Dedifferentiated amniotic fluid mesenchymal stem cell (primary cell): ENCODE measurements around the gene SNPH.

ENCODE experiments used
- DNase-seq: peaks from one replicate; pipeline ENCODE4 v3.0.0-alpha.2; 2016; ENCODE audit errors: extremely low spot score

Gene SNPH

DNA sequence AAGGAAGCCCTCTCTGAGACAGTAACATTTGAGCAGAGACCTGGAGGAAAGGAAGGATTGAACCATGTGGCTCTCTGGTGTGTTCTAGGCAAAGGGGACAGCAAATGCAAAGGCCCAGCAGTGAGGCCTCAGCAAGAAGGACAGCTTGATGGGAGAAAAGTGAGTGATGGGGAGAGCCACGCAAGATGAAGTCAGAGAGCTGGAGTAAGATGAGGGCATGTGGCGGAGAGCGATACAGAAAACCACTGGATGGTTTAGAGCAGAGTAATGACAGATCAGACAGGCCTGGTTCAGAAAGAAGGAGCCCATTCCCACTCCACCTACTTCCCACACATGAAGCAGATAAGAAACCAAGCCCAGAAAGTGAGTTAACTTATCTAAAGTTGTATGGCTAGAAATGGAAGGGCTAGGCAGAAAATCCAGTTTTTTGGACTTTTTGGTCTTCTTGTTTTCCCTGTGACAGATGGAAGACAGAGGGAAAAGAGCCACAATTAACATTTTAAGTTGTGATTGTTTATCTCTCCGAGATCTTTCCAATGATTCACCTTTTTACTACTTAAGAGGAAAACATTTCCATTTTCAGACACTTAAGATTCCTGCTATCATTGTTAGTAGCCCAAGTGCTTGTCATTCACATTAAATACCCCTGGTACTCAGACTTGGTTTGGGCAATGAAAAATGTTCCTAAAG is 723 bp upstream of the SNPH start:
- no peak for DNase-seq

DNA sequence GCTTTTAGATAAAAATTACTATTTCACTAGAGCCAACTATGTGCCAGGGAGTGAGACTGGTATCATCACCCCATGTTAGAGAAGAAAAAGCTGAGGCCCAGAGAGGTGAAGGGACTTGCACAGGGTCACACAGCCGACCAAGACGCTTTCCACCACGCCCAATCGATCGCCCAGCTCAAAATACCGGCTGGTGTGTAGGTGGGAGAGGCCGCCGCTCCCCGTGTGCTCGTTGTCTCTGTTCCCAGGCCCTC is 253 bp upstream of the SNPH start:
- DNase-seq = no peak

DNA sequence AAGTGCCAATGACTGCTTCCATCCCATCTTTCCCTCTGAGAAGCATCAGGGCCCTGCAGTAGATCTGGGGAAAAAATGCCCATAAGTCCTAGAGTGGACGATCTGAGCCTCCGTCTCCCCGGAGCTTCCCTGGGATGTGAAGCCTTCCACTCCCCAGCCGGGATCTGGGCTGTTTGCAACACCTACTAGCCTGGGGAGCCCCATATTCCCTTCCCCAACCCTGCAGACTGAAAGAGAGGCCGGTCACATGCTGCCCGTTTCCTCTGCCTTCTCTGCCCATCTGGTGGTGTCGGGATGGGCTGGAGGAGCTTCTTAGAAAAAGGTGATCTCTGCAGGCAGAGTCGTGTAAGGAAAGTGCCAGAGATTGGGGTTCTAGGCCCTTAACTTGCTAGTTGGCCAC is 1.1 kb downstream of the SNPH start:
- no peak for DNase-seq

GRCh38 chr20:1267809-1268374 is 1.8 kb downstream of the SNPH start:
- DNase-seq = no peak

- DNase-seq = no peak
These were observed 3.1 kb downstream of the SNPH start for GRCh38 chr20:1269235-1269634.

DNA sequence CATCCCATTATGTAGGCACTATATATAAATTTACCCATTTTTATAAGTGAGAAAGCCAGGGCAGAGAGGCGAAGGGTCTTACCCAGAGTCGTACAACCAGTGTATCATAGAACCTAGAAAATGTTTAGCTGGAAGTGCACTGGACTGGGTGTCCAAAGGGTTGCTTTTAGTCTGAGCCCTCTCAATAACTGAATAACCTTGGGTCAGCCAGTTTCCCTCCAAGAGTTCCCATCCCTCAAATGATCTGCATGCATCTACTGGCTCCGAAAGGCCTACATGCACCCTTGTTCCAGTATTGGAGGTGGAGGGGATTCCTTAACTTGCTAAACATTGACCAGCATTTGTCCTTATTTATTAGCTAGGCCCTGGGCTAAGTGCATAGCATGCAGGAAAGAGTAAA is 3.8 kb downstream of the SNPH start:
- DNase-seq = no peak

DNA sequence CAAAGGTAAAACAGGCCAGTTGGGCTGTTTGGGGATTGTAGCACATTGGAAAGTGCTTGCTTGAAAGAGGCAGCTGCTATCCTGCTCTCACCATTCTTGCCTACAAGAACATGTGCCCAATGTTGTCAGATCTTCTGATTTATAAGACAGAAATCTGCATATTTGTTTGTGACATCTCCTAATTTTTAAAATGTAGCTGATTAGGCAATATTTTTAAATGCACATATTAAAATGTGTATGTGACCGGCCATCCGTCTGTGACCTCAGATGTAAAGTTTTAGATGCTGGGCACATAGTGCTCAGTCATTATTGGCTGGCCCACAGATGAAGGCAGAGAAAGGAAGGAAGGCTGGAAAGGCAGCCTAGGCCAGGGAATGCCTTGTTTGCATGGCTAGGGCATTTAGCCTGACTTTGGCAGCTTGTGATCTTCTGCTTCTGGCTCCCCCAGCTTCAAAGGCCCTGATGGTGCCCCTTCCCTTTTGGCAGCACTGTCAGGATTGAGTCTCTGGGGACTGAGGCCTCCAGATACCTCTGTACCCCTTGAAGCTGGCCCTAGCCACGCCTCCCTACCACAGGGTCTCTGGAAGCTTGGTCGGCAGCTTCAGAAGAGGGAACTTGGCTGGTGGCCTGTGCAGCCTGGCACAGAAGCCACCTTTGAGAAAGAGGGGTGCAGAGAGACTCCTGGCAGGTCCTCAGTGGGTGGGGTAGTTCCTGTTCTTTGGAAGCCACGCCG is 6.4 kb downstream of the SNPH start:
- no peak for DNase-seq

DNA sequence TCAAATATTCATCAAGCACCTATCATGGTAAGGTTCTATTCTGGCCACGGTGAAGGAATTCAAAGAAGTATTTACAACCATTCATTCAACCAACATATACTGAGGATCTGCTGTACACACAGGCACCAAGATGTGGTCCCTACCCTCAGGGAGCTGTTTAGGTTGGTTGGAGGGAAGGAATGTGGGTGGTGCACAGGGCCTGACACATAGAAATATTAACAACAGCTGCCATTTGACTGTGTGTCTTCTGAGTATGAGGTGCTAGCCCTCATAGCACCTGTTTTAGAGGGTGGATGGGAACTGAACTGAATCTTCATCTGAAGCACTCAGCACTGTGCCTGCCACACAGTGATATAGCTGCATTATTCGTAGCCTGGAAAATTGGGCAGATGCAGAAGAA is 7.3 kb downstream of the SNPH start:
- no peak for DNase-seq

GRCh38 chr20:1274485-1275311 is 8.6 kb downstream of the SNPH start:
- DNase-seq = no peak

GRCh38 chr20:1275919-1276318 is 9.8 kb downstream of the SNPH start:
- no peak for DNase-seq

- DNase-seq = no peak
These were observed 11.6 kb downstream of the SNPH start for GRCh38 chr20:1277529-1278322.

DNA sequence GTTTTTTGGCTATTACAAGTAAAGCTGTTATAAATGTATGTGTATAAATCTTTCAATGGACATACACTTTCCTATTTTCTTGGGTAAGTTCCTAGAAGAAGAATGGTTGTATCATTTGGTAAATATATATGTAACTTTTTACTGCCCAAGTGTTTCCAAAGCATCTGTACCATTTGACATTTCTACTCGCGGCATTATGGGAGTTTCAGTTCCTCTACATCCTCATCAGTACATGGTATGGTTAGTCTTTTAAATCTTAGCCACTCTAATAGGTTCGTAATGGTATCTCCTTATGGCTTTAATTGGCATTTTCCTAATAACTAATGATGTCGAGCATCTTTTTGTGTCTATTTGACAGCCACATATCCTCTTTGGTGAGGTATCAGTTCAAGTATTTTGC is 12.9 kb downstream of the SNPH start:
- DNase-seq = no peak

GRCh38 chr20:1280195-1281102 is 14.4 kb downstream of the SNPH start:
- DNase-seq = no peak

DNA sequence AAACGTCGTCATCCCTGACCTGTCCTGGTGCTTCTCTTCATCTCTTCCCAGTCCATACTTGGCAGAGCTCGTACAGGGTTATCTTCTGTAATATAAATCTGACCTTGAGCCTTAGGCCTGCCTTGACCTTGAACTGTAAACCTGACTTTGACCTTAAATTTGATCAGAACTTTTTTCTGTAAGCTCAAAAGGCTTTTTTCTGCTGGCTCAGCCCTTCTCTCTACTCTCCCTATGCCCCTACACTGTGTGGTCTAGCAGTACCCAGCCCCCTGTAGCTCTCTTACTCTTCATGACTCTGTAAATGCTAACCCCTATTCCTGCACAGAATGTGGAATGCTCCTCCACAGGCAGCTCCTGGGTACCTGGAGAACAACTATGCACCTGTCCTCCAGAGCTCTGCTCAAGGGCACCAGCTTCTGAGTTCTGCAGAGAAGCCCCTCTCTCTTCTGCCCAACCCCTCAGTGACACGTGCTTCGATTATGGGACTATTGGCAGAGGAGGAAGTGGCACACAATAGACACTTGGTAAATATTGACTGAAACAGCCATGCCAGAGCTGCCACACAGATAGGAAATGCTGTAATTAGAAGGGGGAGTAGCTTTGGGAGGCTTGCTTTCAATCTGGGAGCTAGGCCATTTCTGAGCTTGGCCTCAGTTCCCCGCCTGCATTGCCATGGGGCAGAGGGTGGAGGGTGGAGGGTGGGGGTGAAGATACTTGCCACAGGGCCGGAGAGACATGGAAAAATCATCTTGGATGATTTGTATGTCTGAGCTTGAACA is 15.4 kb downstream of the SNPH start:
- DNase-seq = no peak

DNA sequence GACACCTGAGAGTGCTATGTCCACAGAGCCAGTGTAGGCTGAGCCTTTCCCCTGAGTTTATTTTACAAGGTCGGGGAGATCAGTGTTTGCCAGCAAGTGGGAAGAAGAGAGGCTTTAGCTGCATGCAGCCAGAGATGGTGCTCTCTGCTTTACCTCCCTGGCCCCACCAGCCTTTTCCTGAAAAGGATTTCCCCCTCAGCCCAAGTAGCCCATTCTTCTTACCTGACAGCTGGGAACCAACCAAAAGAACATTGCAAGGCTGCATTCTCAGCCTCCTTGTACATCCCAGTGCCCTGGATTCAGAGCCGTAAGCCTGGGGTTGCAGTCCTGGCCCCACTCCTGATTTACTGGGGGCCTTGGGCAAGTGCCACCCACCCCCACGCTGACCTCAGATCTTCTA is 16.9 kb downstream of the SNPH start:
- DNase-seq = no peak

DNA sequence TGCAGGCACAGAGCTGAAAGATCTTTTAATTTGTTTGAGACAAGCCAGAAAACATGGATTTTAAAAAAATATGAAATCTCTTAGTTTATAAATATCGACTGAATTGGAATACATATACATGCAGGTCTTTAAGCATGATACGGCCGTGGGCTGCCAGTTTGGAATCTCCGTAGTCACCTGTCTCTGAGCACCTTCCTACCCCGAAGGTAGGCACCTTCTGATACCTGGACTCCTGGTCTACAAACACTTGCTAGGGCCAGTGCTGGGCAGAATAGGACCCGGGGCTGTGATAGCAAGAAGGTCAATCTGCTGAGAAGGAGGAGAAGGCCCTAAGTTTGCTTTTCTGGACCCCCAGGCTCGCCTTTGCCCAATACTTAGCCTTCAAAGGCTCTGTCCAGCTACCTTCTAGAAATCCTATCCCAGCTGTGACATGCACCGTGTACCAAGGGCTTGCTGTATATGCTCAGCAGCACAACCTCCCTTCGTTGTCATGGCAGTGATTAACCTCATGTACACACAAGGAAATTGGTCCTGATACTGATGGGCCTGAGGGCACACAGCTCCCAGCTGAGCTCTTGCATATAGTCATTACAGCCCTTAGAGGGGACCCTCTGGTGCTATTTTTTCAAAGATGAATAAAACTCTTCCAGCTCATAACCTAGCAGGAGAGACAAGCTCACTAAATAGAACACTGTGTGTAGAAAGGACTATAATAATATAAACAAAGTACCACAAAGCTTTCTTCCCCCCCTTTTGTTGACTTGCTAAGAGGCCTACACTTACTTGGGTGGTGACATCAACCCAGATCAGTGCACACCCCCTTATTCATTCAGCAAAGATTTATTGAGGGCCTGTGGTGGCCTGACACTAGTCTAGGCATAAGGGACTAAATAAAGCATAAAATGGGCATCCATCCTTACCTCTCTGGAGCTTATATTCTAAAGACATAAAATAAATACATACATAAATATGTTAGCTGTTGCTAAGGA is 17.7 kb downstream of the SNPH start:
- no peak for DNase-seq

- DNase-seq = no peak
These were observed 20.4 kb downstream of the SNPH start for GRCh38 chr20:1286267-1287024.

- DNase-seq = no peak
These were observed 21.2 kb downstream of the SNPH start for GRCh38 chr20:1287306-1287705.
